ENCODE measurements around the gene HMCES. TPM values are rescaled to one million over a fixed set of nuclear protein-coding genes. Genes with fewer than 3 reads are reported as not detected.

The HMCES gene

GRCh38 chr3:129352045-129352444, 73.4 kb downstream of the HMCES start:
- peak overlapping the region; percentile 18 for H3K23ac ChIP-seq (ENCODE audit: low read depth, low read length, poor library complexity)
- H3K36me3 ChIP-seq (replicated peaks in 1 of 2; ENCODE audit: control insufficient read depth in 2 of 2, insufficient read depth in 2 of 2, low read length in 2 of 2) = no peaks in the 10 kb centered on the region
- no peak overlapping the region for H2BK5ac ChIP-seq (ENCODE audit: low read length)
- DNase-seq (ENCODE audit: low spot score) = no peak
- no peaks in the 10 kb centered on the region for H3K9me3 ChIP-seq (replicated peaks in 1 of 2; ENCODE audit: control insufficient read depth in 2 of 2, insufficient read depth in 1 of 2, low read depth in 1 of 2, low read length in 2 of 2)
- WGBS, 2 donors (ENCODE audit: extremely low coverage in 2 of 2, insufficient read length in 2 of 2, insufficient replicate concordance in 1 of 2) = no CpG with 5 or more reads among the region's 8 CpGs
- H3K4me3 ChIP-seq (ENCODE audit: low read length in 2 of 2) = no peak overlapping the region
- no peak overlapping the region for H3K27ac ChIP-seq (replicated peaks; ENCODE audit: low read length)
- H2AK5ac ChIP-seq (ENCODE audit: low read depth, low read length) = peak overlapping the region; percentile 3
- no peak overlapping the region for H2BK120ac ChIP-seq (ENCODE audit: low read depth, low read length)
- H2BK12ac ChIP-seq (ENCODE audit: low read length) = no peak overlapping the region
- H3K4me1 ChIP-seq (ENCODE audit: control insufficient read depth in 2 of 2, insufficient read depth in 1 of 2, low read depth in 1 of 2, low read length in 2 of 2) = no peaks in the 10 kb centered on the region
- H3K9ac ChIP-seq (ENCODE audit: low read depth, low read length, poor library complexity) = no peak overlapping the region
- H3K18ac ChIP-seq (ENCODE audit: low read length) = no peak overlapping the region
- H2AFZ ChIP-seq (ENCODE audit: low read length) = no peak overlapping the region
- no peak overlapping the region for H3K4ac ChIP-seq (ENCODE audit: low read length)
- H3K27me3 ChIP-seq (ENCODE audit: control insufficient read depth in 3 of 3, insufficient read depth in 3 of 3, low read depth in 1 of 3, low read length in 3 of 3) = peaks cover 0 to 10% (median 0%) of the 10 kb centered on the region in 3 experiments
- peak overlapping the region; percentile 30 for H2BK15ac ChIP-seq (ENCODE audit: low read length)
- no peak overlapping the region for H4K91ac ChIP-seq (ENCODE audit: low read depth, low read length, poor library complexity)
- H3K4me2 ChIP-seq (ENCODE audit: insufficient read depth, low read length, poor library complexity, severe bottlenecking) = no peak overlapping the region
- no peak overlapping the region for H4K8ac ChIP-seq (ENCODE audit: low read depth, low read length)
- H3K79me1 ChIP-seq (ENCODE audit: low read depth, low read length) = no peaks in the 10 kb centered on the region
- no peak overlapping the region for H3K14ac ChIP-seq (ENCODE audit: low read length)

DNA sequence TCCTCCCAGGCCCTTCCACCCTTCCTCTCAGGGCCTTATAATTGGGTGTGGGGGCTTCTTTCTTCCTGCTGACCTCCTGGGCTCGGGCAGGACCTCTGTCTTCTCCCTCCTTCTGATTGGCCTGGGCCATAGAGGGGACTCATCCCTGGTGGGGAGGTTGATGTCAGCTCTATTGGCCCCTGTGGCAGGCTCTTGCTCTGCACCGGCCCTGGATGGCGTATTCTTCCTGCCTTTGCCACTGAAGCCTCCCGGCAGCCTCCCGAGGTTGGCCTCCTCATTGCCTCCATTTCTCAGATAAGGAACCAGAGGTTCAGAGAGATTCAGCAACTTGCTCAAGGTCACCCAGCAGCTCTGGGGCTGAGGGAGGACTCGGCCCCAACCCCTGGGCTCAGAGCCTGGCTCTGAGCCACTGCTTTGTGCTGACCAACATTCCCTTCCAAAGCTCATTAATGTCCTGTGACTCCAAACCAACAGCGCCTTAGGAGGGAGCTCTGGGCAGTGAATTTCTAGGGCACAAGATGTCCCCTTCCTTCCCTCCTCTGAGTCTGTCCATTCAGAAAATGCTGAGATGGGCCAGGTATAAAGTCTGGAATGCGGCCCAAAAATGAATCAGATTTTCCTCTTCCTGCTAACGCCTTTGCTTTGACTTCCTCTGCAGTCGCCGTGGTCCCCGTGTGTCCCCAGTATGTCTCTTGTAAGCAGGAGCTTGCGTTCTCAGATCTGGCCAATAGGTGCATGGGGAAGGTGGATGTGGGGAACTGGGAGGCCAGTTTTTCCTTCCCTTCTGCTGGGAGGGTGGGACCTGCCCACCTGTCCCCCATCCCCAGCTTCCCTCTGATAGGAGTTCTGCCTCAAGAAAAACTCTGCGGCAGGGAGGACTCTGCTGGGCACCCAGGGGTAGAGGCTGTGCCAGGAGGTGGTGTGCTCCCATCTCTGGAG, 74.2 kb downstream of the HMCES start:
- Histone ChIP-seq H3K27ac (replicated peaks; ENCODE audit: low read length) (no peak overlapping the region), H3K18ac (ENCODE audit: low read length) (no peak overlapping the region), H2BK12ac (ENCODE audit: low read length) (no peak overlapping the region), H2BK120ac (ENCODE audit: low read depth, low read length) (no peak overlapping the region), H3K36me3 (replicated peaks in 1 of 2; ENCODE audit: control insufficient read depth in 2 of 2, insufficient read depth in 2 of 2, low read length in 2 of 2) (no peaks in the 10 kb centered on the region), H3K9ac (ENCODE audit: low read depth, low read length, poor library complexity) (no peak overlapping the region), H3K23ac (ENCODE audit: low read depth, low read length, poor library complexity) (peak overlapping the region; percentile 68), H2BK15ac (ENCODE audit: low read length) (peak overlapping the region; percentile 30), H4K8ac (ENCODE audit: low read depth, low read length) (no peak overlapping the region), H3K9me3 (replicated peaks in 1 of 2; ENCODE audit: control insufficient read depth in 2 of 2, insufficient read depth in 1 of 2, low read depth in 1 of 2, low read length in 2 of 2) (no peaks in the 10 kb centered on the region), H2AK5ac (ENCODE audit: low read depth, low read length) (no peak overlapping the region), H3K4ac (ENCODE audit: low read length) (no peak overlapping the region), H3K4me3 (ENCODE audit: low read length in 2 of 2) (no peak overlapping the region), H4K91ac (ENCODE audit: low read depth, low read length, poor library complexity) (no peak overlapping the region), H3K14ac (ENCODE audit: low read length) (no peak overlapping the region), H2BK5ac (ENCODE audit: low read length) (no peak overlapping the region), H3K79me1 (ENCODE audit: low read depth, low read length) (peaks cover 2% of the 10 kb centered on the region), H2AFZ (ENCODE audit: low read length) (no peak overlapping the region), H3K4me1 (ENCODE audit: control insufficient read depth in 2 of 2, insufficient read depth in 1 of 2, low read depth in 1 of 2, low read length in 2 of 2) (no peaks in the 10 kb centered on the region), H3K4me2 (ENCODE audit: insufficient read depth, low read length, poor library complexity, severe bottlenecking) (no peak overlapping the region), H3K27me3 (ENCODE audit: control insufficient read depth in 3 of 3, insufficient read depth in 3 of 3, low read depth in 1 of 3, low read length in 3 of 3) (peaks cover 0 to 12% (median 0%) of the 10 kb centered on the region in 3 experiments)
- no CpG with 5 or more reads among the region's 14 CpGs for WGBS, 2 donors (ENCODE audit: extremely low coverage in 2 of 2, insufficient read length in 2 of 2, insufficient replicate concordance in 1 of 2)
- no peak for DNase-seq (ENCODE audit: low spot score)

GRCh38 chr3:129353589-129353941, 74.9 kb downstream of the HMCES start:
- H2AK5ac ChIP-seq (ENCODE audit: low read depth, low read length) = no peak overlapping the region

More at GRCh38 chr3:129353589-129353941, 74.9 kb downstream of the HMCES start:
- Histone ChIP-seq H3K36me3 (replicated peaks in 1 of 2; ENCODE audit: control insufficient read depth in 2 of 2, insufficient read depth in 2 of 2, low read length in 2 of 2) (no peaks in the 10 kb centered on the region), H3K9ac (ENCODE audit: low read depth, low read length, poor library complexity) (no peak overlapping the region), H3K4ac (ENCODE audit: low read length) (no peak overlapping the region), H3K79me1 (ENCODE audit: low read depth, low read length) (peaks cover 2% of the 10 kb centered on the region), H3K4me3 (ENCODE audit: low read length in 2 of 2) (no peak overlapping the region), H3K27ac (replicated peaks; ENCODE audit: low read length) (no peak overlapping the region), H4K8ac (ENCODE audit: low read depth, low read length) (no peak overlapping the region), H2BK5ac (ENCODE audit: low read length) (no peak overlapping the region), H3K18ac (ENCODE audit: low read length) (no peak overlapping the region), H3K14ac (ENCODE audit: low read length) (no peak overlapping the region), H3K4me2 (ENCODE audit: insufficient read depth, low read length, poor library complexity, severe bottlenecking) (no peak overlapping the region), H2BK15ac (ENCODE audit: low read length) (no peak overlapping the region), H4K91ac (ENCODE audit: low read depth, low read length, poor library complexity) (no peak overlapping the region), H2BK120ac (ENCODE audit: low read depth, low read length) (no peak overlapping the region), H3K27me3 (ENCODE audit: control insufficient read depth in 3 of 3, insufficient read depth in 3 of 3, low read depth in 1 of 3, low read length in 3 of 3) (peaks cover 0 to 19% (median 0%) of the 10 kb centered on the region in 3 experiments), H3K4me1 (ENCODE audit: control insufficient read depth in 2 of 2, insufficient read depth in 1 of 2, low read depth in 1 of 2, low read length in 2 of 2) (no peaks in the 10 kb centered on the region), H2BK12ac (ENCODE audit: low read length) (no peak overlapping the region), H3K9me3 (replicated peaks in 1 of 2; ENCODE audit: control insufficient read depth in 2 of 2, insufficient read depth in 1 of 2, low read depth in 1 of 2, low read length in 2 of 2) (no peaks in the 10 kb centered on the region), H2AFZ (ENCODE audit: low read length) (no peak overlapping the region), H3K23ac (ENCODE audit: low read depth, low read length, poor library complexity) (peak overlapping the region; percentile 68)
- no CpG with 5 or more reads among the region's 5 CpGs for WGBS, 2 donors (ENCODE audit: extremely low coverage in 2 of 2, insufficient read length in 2 of 2, insufficient replicate concordance in 1 of 2)
- no peak for DNase-seq (ENCODE audit: low spot score)

Small RNA genes lying within 50 kb of the gene (small RNA-seq; reads per million reads assigned to genes)
- not detected for gene MIR6826 (ENCODE audit: insufficient read depth)
